K562 (cell line): ENCODE measurements around the gene CFAP157. TPM values are rescaled to one million over a fixed set of nuclear protein-coding genes. Genes with fewer than 3 reads are reported as not detected.

Experiments
- GATAD2A ChIP-seq: fragments of 450-650 bp; IDR thresholded peaks from 2 replicates; pipeline ENCODE4 v1.6.1; 2017
- HNRNPH1 ChIP-seq: fragments of 200-400 bp; formaldehyde crosslinking; optimal IDR thresholded peaks from 2 replicates; pipeline ENCODE3; 2017; ENCODE audit warnings: low read depth, mild to moderate bottlenecking, low read length, moderate library complexity
- IRF2 ChIP-seq: sonication (generic); formaldehyde crosslinking; IDR thresholded peaks from 2 replicates; pipeline ENCODE4 v1.8.1; 2022; ENCODE audit warnings: mild to moderate bottlenecking, missing genetic modification reagents
- MTA3 ChIP-seq: fragments of 450-650 bp; formaldehyde crosslinking; IDR thresholded peaks from 2 replicates; pipeline ENCODE4 v1.6.1; 2017; ENCODE audit warnings: mild to moderate bottlenecking, borderline replicate concordance
- PHF21A ChIP-seq: fragments of 450-650 bp; IDR thresholded peaks from 2 replicates; pipeline ENCODE4 v1.6.1; 2017; ENCODE audit warnings: low read depth, borderline replicate concordance
- RBM17 ChIP-seq: fragments of 200-400 bp; formaldehyde crosslinking; IDR thresholded peaks from 2 replicates; pipeline ENCODE4 v1.6.1; 2017; ENCODE audit warnings: low read depth, mild to moderate bottlenecking, low read length, borderline replicate concordance
- RCOR1 ChIP-seq, 2 experiments: IDR thresholded peaks; 2 replicates each; pipeline ENCODE4 v1.6.1; 2012; ENCODE audit warnings: low read depth in 2 of 2, low read length in 2 of 2, borderline replicate concordance in 1 of 2, improper control_type of control experiment in 1 of 2
- SAFB2 ChIP-seq: fragments of 200-400 bp; formaldehyde crosslinking; IDR thresholded peaks from 2 replicates; pipeline ENCODE4 v1.6.1; 2018; ENCODE audit warnings: borderline replicate concordance, low read length, low read depth, moderate library complexity; ENCODE audit not compliant: severe bottlenecking
- SAP30 ChIP-seq: fragments of 200-600 bp; sonication (generic); IDR thresholded peaks from 2 replicates; pipeline ENCODE4 v1.6.1; 2012; ENCODE audit warnings: borderline replicate concordance, low read depth, mild to moderate bottlenecking, moderate library complexity, low read length, control low read depth, inconsistent platforms; ENCODE audit not compliant: insufficient read depth, poor library complexity, severe bottlenecking
- SMAD4 ChIP-seq: fragments of 250-450 bp; sonication (Bioruptor Pico); conservative IDR thresholded peaks from 2 replicates; pipeline ENCODE4 v1.8.0; 2021; ENCODE audit warnings: inconsistent platforms, mild to moderate bottlenecking, moderate library complexity
- SUPT5H ChIP-seq: fragments of 450-650 bp; IDR thresholded peaks from 2 replicates; pipeline ENCODE4 v1.6.1; 2016
- YBX1 ChIP-seq: fragments of 450-650 bp; IDR thresholded peaks from 2 replicates; pipeline ENCODE4 v1.7.1; 2016; ENCODE audit warnings: mild to moderate bottlenecking
- ZNF134 ChIP-seq: fragments of 250-450 bp; sonication (Bioruptor Pico); conservative IDR thresholded peaks from 2 replicates; pipeline ENCODE4 v1.4.0; 2020
- ZNF239 ChIP-seq: fragments of 250-450 bp; sonication (Bioruptor Pico); IDR thresholded peaks from 2 replicates; pipeline ENCODE4 v1.4.0; 2020; ENCODE audit warnings: mild to moderate bottlenecking
- ZNF253 ChIP-seq: fragments of 250-450 bp; sonication (Bioruptor Pico); conservative IDR thresholded peaks from 2 replicates; pipeline ENCODE4 v1.6.1; 2021; ENCODE audit warnings: mild to moderate bottlenecking
- ZNF449 ChIP-seq: fragments of 250-450 bp; sonication (Bioruptor Pico); IDR thresholded peaks from 2 replicates; pipeline ENCODE4 v1.8.0; 2022; ENCODE audit warnings: moderate library complexity, mild to moderate bottlenecking, inconsistent platforms
- ZNF699 ChIP-seq: fragments of 250-450 bp; sonication (Bioruptor Pico); IDR thresholded peaks from 2 replicates; pipeline ENCODE4 v1.8.0; 2021; ENCODE audit warnings: mild to moderate bottlenecking, moderate library complexity; ENCODE audit not compliant: insufficient replicate concordance
- ZNF707 ChIP-seq: fragments of 250-450 bp; sonication (Bioruptor Pico); conservative IDR thresholded peaks from 2 replicates; pipeline ENCODE4 v1.8.0; 2022; ENCODE audit warnings: inconsistent platforms, mild to moderate bottlenecking, moderate library complexity
- ZNF830 ChIP-seq: fragments of 250-450 bp; sonication (Bioruptor Pico); IDR thresholded peaks from 2 replicates; pipeline ENCODE4 v1.5.0; 2021; ENCODE audit warnings: mild to moderate bottlenecking
- polyA plus RNA-seq, 8 experiments: library from polyadenylated mRNA; depleted of rRNA in 4 of 8; stranded (reverse) in 5 of 8; unstranded in 3 of 8; fragments of >200 nt; fragmentation: Nextera tagmentation in 2 of 8; fragmentation: Illumina TruSeq in 1 of 8; extraction: Ambion mirVana in 2 of 8; extraction: Trizol in 1 of 8; gene quantifications; 2 replicates each; pipeline versions ENCODE4 v1.2.1 to v1.2.3, GENCODE V29; 2011 to 2014; ENCODE audit warnings: inconsistent platforms in 1 of 8, missing spikeins in 1 of 8
- total RNA-seq, 7 experiments: library from RNA; depleted of rRNA in 6 of 7; stranded (reverse); fragments of >200 nt in 6 of 7; fragmentation: Illumina TruSeq in 2 of 7; extraction: Trizol in 2 of 7; gene quantifications; 2 replicates each; pipeline versions ENCODE4 v1.2.1 to v1.2.3, GENCODE V29; 2011 to 2021; ENCODE audit warnings: low replicate concordance in 1 of 7

The CFAP157 gene
- total and polyA plus RNA-seq, 9 of the 15 experiments (the other 6 are each of a cell fraction or from before 2014, with no cell fraction given) = 0.03 TPM; not detected in 8

- TF ChIP-seq ZNF449 (no peak), ZNF239 (CRISPR knock-in tag) (no peak), SUPT5H (0 out of 2 replicates have a peak, but pooled peaks have one; percentile 59), GATAD2A (no peak), RBM17 (no peak), YBX1 (no peak), ZNF699 (CRISPR knock-in tag) (no peak), MTA3 (no peak; the same call in 1 of the 2 replicates), ZNF707 (CRISPR knock-in tag) (no peak), PHF21A (no peak), SAFB2 (no peak), HNRNPH1 (no peak), SAP30 (peak; percentile 95), RCOR1 (IDR thresholded peaks at IDR 0.05; ENCODE audit: borderline replicate concordance in 1 of 2, low read depth in 2 of 2, low read length in 2 of 2) (0 out of 4 replicates have a peak, but pooled peaks of 1 of the 2 experiments have one; percentile 4), ZNF830 (CRISPR knock-in tag) (no peak), ZNF134 (CRISPR knock-in tag) (no peak), SMAD4 (CRISPR knock-in tag) (peak; percentile 39; the same call in 1 of the 2 replicates), ZNF253 (CRISPR knock-in tag) (no peak), IRF2 (no peak)
- TF ChIP-seq, all 486 proteins: peak for 101
Measured at GRCh38 chr9:127715470-127716337, 8.9 kb downstream of the CFAP157 start, which contains the start of the genes PTRH1 and TTC16 (continued).
